K562 (cell line): ENCODE results near the gene HSPH1. TPM values are rescaled to one million over a fixed set of nuclear protein-coding genes. Genes with fewer than 3 reads are reported as not detected.

Source experiments
- ATAC-seq: fragments of 200-7000 bp; cut with Tn5 transposase; 3 replicates; pipeline ENCODE4 v1.9.1; 2020; ENCODE audit warnings: moderate library complexity
- BruUV-seq: library from RNA; stranded (reverse); fragments of 400-500 nt; replicated peaks from 2 replicates; lab custom pipeline; 2021; lab: Mats Ljungman, UMichigan
- CTCF ChIA-PET: fragments of 300-600 bp; formaldehyde crosslinking; extraction: SDS; loops from one replicate; lab custom pipeline; 2021; ENCODE audit warnings: low intra/inter-chr PET ratio; lab: Yijun Ruan, JAX
- POLR2A ChIA-PET: fragments of 300-600, 350-650 bp; sonication (Branson Sonifier 250); formaldehyde crosslinking; extraction: SDS; loops from one replicate; lab custom pipeline; 2021; ENCODE audit warnings: antibody characterized with exemption, inconsistent platforms; lab: Yijun Ruan, JAX
- DNase-seq, 4 experiments: peaks; one replicate each; pipeline versions ENCODE4 v3.0.0 to v3.0.0-alpha.2; 2011 to 2018; ENCODE audit warnings: low spot score in 3 of 4, mixed read lengths in 3 of 4; ENCODE audit errors: extremely low read depth in 1 of 4
- FAIRE-seq: peaks from 2 replicates; lab custom pipeline; 2011; peaks lifted over from hg19 to GRCh38; lab: Jason Lieb, UNC
- H2AFZ ChIP-seq: 2 replicates; pipeline ENCODE4 v1.6.0; 2011; ENCODE audit warnings: low read depth, low read length, control low read depth, inconsistent platforms
- H3K27ac ChIP-seq: fragments of 200-600 bp; 3 replicates; pipeline ENCODE4 v1.8.0; 2011; ENCODE audit warnings: low read depth, mild to moderate bottlenecking, control low read depth, inconsistent platforms, low read length, moderate library complexity, mixed read lengths; ENCODE audit errors: extremely low read depth
- H3K27me3 ChIP-seq, 2 experiments: fragments of 300-600 bp in 1 of 2; 2 replicates in 1 of 2; 3 replicates in 1 of 2; pipeline versions ENCODE4 v1.6.0 to v1.8.0; 2011; ENCODE audit warnings: inconsistent platforms in 2 of 2, low read length in 2 of 2, mild to moderate bottlenecking in 1 of 2, mixed read lengths in 1 of 2, moderate library complexity in 1 of 2; ENCODE audit not compliant: control insufficient read depth in 2 of 2, insufficient read depth in 2 of 2
- H3K36me3 ChIP-seq: fragments of 300-600 bp; 3 replicates; pipeline ENCODE4 v1.8.0; 2011; ENCODE audit warnings: mild to moderate bottlenecking, low read length, inconsistent platforms; ENCODE audit not compliant: control insufficient read depth, insufficient read depth
- H3K4me1 ChIP-seq, 2 experiments: fragments of 200-600 bp in 1 of 2; replicated peaks in 1 of 2; 2 replicates in 1 of 2; 3 replicates in 1 of 2; pipeline versions ENCODE4 v1.5.1 to v1.8.0; 2011; ENCODE audit warnings: inconsistent platforms in 2 of 2, low read length in 2 of 2, mild to moderate bottlenecking in 1 of 2, mixed read lengths in 1 of 2, moderate library complexity in 1 of 2; ENCODE audit not compliant: control insufficient read depth in 2 of 2, insufficient read depth in 2 of 2
- H3K4me2 ChIP-seq: 2 replicates; pipeline ENCODE4 v1.6.1; 2011; ENCODE audit warnings: low read length, control low read depth, inconsistent platforms, mixed read lengths; ENCODE audit not compliant: insufficient read depth
- H3K4me3 ChIP-seq: fragments of 200-600 bp; sonication (generic), shearing (Covaris generic); 2 replicates; pipeline ENCODE4 v1.5.1; 2016; ENCODE audit warnings: control low read depth, inconsistent platforms
- H3K79me2 ChIP-seq: fragments of 200-600 bp; 3 replicates; pipeline ENCODE4 v1.8.0; 2011; ENCODE audit warnings: low read length, inconsistent platforms; ENCODE audit not compliant: control insufficient read depth, insufficient read depth
- H3K9ac ChIP-seq, 2 experiments: 2 replicates each; pipeline versions ENCODE4 v1.6.0 to v1.6.1; 2011; ENCODE audit warnings: low read depth in 2 of 2, low read length in 2 of 2, control low read depth in 1 of 2, inconsistent platforms in 1 of 2, mild to moderate bottlenecking in 1 of 2, mixed read lengths in 1 of 2; ENCODE audit not compliant: insufficient read depth in 1 of 2
- H3K9me1 ChIP-seq: one replicate; pipeline ENCODE4 v1.6.0; 2011; ENCODE audit warnings: inconsistent platforms, mild to moderate bottlenecking, low read length, moderate library complexity; ENCODE audit not compliant: control insufficient read depth, insufficient read depth
- H3K9me3 ChIP-seq: replicated peaks from 2 replicates; pipeline ENCODE4 v1.5.1; 2011; ENCODE audit warnings: low read depth, low read length, inconsistent platforms; ENCODE audit not compliant: control insufficient read depth, insufficient read depth
- H4K20me1 ChIP-seq: replicated peaks from 2 replicates; pipeline ENCODE4 v1.6.1; 2011; ENCODE audit warnings: low read length, inconsistent platforms, mixed read lengths; ENCODE audit not compliant: control insufficient read depth, insufficient read depth
- ARID1B ChIP-seq: fragments of 450-650 bp; IDR thresholded peaks from 2 replicates; pipeline ENCODE4 v1.6.1; 2016; ENCODE audit warnings: antibody characterized with exemption, mild to moderate bottlenecking, inconsistent platforms
- EP400 ChIP-seq: fragments of 450-650 bp; IDR thresholded peaks from 2 replicates; pipeline ENCODE4 v1.6.1; 2017; ENCODE audit warnings: antibody characterized with exemption, mild to moderate bottlenecking, moderate library complexity
- HDAC8 ChIP-seq: fragments of 450-650 bp; IDR thresholded peaks from 2 replicates; pipeline ENCODE4 v1.6.1; 2016; ENCODE audit warnings: mild to moderate bottlenecking, missing genetic modification characterization, moderate library complexity, missing compliant biosample characterization
- RAD51 ChIP-seq: fragments of 450-650 bp; IDR thresholded peaks from 2 replicates; pipeline ENCODE4 v1.7.1; 2016; ENCODE audit warnings: low read depth, mild to moderate bottlenecking, borderline replicate concordance
- STAT5A ChIP-seq: IDR thresholded peaks from 2 replicates; pipeline ENCODE4 v1.6.1; 2012; ENCODE audit warnings: low read length, inconsistent platforms, borderline replicate concordance
- TBP ChIP-seq: optimal IDR thresholded peaks from 2 replicates; pipeline ENCODE3; 2011; ENCODE audit warnings: low read depth, low read length, improper control_type of control experiment
- TCF7L2 ChIP-seq: fragments of 150-350 bp; IDR thresholded peaks from 2 replicates; pipeline ENCODE4 v1.6.1; 2016; ENCODE audit warnings: low read depth, mild to moderate bottlenecking, low read length, moderate library complexity
- TSC22D4 ChIP-seq: fragments of 450-650 bp; IDR thresholded peaks from 2 replicates; pipeline ENCODE4 v1.6.1; 2016; ENCODE audit warnings: missing genetic modification characterization, missing biosample characterization, control low read depth
- WGBS: fragments of 100-300 bp; shearing (Covaris generic); methylation state at CpG from one replicate; pipeline ENCODE4 v1.1.6; 2016; ENCODE audit warnings: low coverage, mixed read lengths; ENCODE audit not compliant: insufficient coverage; ENCODE audit errors: missing lambda C conversion rate; 5-methylcytosine and 5-hydroxymethylcytosine counted together
- in situ Hi-C: fragments of 300-500 bp; cut with MboI; formaldehyde crosslinking; loops from 4 replicates; pipeline ENCODE4 v1.15.0; 2018; ENCODE audit warnings: inconsistent platforms, mixed read lengths
- intact Hi-C: fragments of 100-400 bp; cut with micrococcal nuclease; formaldehyde crosslinking; loops from 2 replicates; pipeline ENCODE4 v1.14.2; 2022
- polyA plus RNA-seq, 8 experiments: library from polyadenylated mRNA; depleted of rRNA in 4 of 8; stranded (reverse) in 5 of 8; unstranded in 3 of 8; fragments of >200 nt; fragmentation: Nextera tagmentation in 2 of 8; fragmentation: Illumina TruSeq in 1 of 8; extraction: Ambion mirVana in 2 of 8; extraction: Trizol in 1 of 8; gene quantifications; 2 replicates each; pipeline versions ENCODE4 v1.2.1 to v1.2.3, GENCODE V29; 2011 to 2014; ENCODE audit warnings: inconsistent platforms in 1 of 8, missing spikeins in 1 of 8
- total RNA-seq, 7 experiments: library from RNA; depleted of rRNA in 6 of 7; stranded (reverse); fragments of >200 nt in 6 of 7; fragmentation: Illumina TruSeq in 2 of 7; extraction: Trizol in 2 of 7; gene quantifications; 2 replicates each; pipeline versions ENCODE4 v1.2.1 to v1.2.3, GENCODE V29; 2011 to 2021; ENCODE audit warnings: low replicate concordance in 1 of 7
- TF ChIP-seq, protein P1 (sequence below): fragments of 450-650 bp; conservative IDR thresholded peaks from 2 replicates; pipeline ENCODE4 v1.6.1; 2016; ENCODE audit warnings: missing genetic modification characterization, low read depth, mild to moderate bottlenecking, missing compliant biosample characterization, moderate library complexity
- TF ChIP-seq, protein P2 (sequence below): IDR thresholded peaks from 2 replicates; pipeline ENCODE4 v1.6.1; 2016; ENCODE audit warnings: missing genetic modification characterization, missing compliant biosample characterization
- TF ChIP-seq, protein P3 (sequence below), 2 experiments: fragments of 250-450 bp in 1 of 2; fragments of 450-650 bp in 1 of 2; sonication (Bioruptor Pico) in 1 of 2; IDR thresholded peaks; 2 replicates each; pipeline versions ENCODE4 v1.6.1 to v1.8.0; 2016 to 2021; ENCODE audit warnings: mild to moderate bottlenecking in 2 of 2, moderate library complexity in 2 of 2, missing compliant biosample characterization in 1 of 2, missing genetic modification characterization in 1 of 2

HSPH1 gene
- total and polyA plus RNA-seq, 9 of the 15 experiments (the other 6 are each of a cell fraction or from before 2014, with no cell fraction given) = 34.6 to 104 (median 64.7) TPM

DNA sequence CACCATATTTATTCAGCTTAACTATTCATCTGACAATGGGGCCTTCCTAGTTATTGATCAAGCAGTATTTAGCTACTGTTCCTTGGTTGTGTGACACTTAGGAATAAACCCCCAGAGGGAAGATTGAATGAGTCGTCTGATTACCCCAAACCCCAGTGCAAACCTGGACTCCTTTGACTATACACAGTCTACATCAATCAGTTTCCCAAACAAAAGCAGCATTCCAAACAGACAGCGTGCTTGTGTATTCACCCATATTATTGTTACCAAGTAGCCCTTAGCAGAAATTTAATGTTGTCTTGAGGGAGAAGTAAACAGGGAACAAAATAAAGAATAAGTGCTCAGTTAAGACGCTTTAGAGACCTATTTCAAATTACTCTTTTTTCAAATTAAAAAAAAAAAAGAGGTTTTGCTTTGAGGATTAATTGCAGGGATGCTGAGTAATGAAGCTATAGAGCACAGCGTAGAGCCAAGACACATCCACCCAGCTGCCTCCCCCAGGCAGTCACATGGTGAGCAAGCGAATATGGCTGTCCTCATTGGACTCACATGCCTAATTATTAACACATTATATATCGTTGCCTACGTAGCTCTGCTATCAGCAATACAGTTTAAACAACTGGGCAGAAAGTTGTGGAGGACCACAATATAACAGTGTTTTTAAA, 23.4 kb upstream of the HSPH1 start:
- ATAC-seq (no peak), DNase-seq (no peak), FAIRE-seq (no peak)
- in situ Hi-C loops (no loop called here), intact Hi-C loops (no loop called here)
- Histone ChIP-seq H3K4me3 (no peak overlapping the region), H3K36me3 (no peaks in the 10 kb centered on the region), H3K9me3 (no peaks in the 10 kb centered on the region), H2AFZ (peak overlapping the region; percentile 51; the same call in 1 of the 2 replicates), H3K4me1 (no peaks in the 10 kb centered on the region), H3K9me1 (no peaks in the 10 kb centered on the region), H3K27me3 (no peaks in the 10 kb centered on the region), H4K20me1 (no peaks in the 10 kb centered on the region), H3K4me2 (no peak overlapping the region), H3K27ac (no peak overlapping the region), H3K9ac (no peak overlapping the region), H3K79me2 (no peaks in the 10 kb centered on the region)
- 5% methylated on average over 7 of the region's 7 CpGs for WGBS
- TF ChIP-seq ARID1B = no peak
- TF ChIP-seq TBP = no peak
- no peak for TF ChIP-seq TSC22D4 (tag)
- TF ChIP-seq, protein P1, sequence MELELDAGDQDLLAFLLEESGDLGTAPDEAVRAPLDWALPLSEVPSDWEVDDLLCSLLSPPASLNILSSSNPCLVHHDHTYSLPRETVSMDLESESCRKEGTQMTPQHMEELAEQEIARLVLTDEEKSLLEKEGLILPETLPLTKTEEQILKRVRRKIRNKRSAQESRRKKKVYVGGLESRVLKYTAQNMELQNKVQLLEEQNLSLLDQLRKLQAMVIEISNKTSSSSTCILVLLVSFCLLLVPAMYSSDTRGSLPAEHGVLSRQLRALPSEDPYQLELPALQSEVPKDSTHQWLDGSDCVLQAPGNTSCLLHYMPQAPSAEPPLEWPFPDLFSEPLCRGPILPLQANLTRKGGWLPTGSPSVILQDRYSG (tag) = no peak
- TF ChIP-seq, protein P2, sequence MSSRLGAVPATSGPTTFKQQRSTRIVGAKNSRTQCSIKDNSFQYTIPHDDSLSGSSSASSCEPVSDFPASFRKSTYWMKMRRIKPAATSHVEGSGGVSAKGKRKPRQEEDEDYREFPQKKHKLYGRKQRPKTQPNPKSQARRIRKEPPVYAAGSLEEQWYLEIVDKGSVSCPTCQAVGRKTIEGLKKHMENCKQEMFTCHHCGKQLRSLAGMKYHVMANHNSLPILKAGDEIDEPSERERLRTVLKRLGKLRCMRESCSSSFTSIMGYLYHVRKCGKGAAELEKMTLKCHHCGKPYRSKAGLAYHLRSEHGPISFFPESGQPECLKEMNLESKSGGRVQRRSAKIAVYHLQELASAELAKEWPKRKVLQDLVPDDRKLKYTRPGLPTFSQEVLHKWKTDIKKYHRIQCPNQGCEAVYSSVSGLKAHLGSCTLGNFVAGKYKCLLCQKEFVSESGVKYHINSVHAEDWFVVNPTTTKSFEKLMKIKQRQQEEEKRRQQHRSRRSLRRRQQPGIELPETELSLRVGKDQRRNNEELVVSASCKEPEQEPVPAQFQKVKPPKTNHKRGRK (tag) = no peak
- no peak for TF ChIP-seq STAT5A
- no peak for TF ChIP-seq EP400
- no peak for TF ChIP-seq TCF7L2
- TF ChIP-seq RAD51 = no peak
- no peak for TF ChIP-seq HDAC8 (tag)
- TF ChIP-seq, protein P3, sequence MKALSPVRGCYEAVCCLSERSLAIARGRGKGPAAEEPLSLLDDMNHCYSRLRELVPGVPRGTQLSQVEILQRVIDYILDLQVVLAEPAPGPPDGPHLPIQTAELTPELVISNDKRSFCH (CRISPR knock-in tag; IDR thresholded peaks at IDR 0.05) = no peak
- TF ChIP-seq, protein P3 (tag; IDR thresholded peaks at IDR 0.05) = no peak
- no TSS peak for BruUV-seq
- ChIA-PET POLR2A (interaction anchor here (0.6 kb wide), 1 partner anchor 96 kb away, joined by 3 read pairs; no protein-coding TSS in a partner anchor), CTCF (no interaction called here)
